Effector CD8-positive, alpha-beta T cell (primary cell): ENCODE results near the gene ZBTB45.
"Not testable (repeated sequence)": the region's sequence is repeated elsewhere in the genome, so short reads cannot be mapped to it uniquely, and the experiment has no call there.

Experiments
- DNase-seq: peaks from one replicate; lab custom pipeline; 2025; lab: John Stamatoyannopoulos, UW

ZBTB45 gene

DNA sequence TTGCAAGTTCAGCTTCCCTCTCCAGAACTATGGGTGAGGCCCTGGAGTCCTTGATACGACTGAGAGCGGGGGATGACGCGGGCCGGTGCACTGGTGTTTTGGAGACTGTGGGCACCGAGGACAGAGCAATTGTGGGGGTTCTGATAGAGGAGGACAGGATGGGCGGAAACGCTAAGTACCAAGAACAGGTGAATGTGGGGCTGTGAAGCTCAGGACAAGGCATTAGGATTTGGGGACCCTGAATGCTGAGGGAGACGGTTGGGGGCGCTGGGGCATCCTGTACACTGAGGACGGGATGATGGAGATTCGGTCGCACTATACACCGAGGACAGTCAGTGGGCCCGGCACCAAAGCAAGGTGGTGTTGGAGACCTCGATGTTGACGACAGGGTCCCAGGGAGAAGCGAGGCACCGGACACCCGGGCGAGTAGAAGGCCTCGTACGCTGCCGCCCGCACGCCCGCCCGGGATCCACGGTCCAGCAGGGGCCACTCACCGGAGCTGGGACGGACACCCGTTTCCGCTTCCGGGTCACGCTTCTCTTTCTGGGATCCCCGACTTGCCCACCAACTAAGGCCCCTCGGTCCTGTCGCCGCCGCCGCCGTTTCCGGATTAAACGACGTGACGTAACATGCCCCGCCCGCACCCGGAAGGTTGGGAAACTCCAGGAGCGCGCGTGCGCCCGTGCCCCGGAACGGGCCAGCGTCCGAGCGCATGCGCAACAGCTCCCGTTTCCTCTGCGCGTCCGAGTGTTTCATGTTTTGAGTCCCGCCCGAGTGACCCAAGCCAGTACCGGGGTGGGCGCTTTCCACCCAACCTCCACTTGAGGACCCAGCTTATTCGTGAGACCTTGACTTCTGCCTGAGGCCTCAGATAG lies 35.1 kb upstream of the ZBTB45 start, which contains the start of gene CHMP2A:
CHMP2A (minus strand) TSS at position 612 of the 875 bp plus-strand sequence. CDS start 893 bp downstream, outside the sequence.
- DNase-seq = no peak

DNA sequence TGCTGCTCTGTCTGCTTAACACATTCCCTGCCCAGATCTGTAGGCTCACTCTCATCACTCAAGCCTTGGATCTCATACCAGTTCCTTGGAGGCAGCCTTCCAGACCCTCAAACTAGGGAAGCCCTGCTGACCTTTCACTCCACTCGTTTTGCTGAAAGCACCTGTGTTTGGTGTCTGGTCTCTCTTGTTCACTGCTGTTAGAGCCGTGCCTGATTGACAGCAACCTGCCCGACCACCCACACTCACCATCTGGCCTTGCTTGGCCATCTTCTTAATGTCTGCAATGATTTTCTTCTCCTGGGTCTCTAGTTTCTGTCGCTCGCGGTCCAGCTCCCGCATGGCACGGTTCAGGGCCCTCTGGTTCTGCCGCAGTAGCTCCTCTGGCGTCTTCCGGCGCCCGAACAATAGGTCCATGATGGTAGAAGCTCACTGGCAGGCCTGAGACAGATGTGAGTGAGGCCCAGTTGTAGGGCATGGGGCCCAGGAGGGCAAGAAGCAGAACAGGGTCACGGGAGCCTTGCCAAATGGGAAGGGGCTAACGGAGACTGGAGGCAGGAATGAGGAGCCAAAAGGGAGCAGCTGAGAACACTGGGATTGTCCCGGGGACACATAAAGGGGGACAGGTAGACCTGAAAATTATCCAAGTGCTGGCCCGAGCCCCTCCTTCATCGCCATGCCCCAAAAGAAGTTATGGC lies 34.3 kb upstream of the ZBTB45 start:
- no peak for DNase-seq

DNA sequence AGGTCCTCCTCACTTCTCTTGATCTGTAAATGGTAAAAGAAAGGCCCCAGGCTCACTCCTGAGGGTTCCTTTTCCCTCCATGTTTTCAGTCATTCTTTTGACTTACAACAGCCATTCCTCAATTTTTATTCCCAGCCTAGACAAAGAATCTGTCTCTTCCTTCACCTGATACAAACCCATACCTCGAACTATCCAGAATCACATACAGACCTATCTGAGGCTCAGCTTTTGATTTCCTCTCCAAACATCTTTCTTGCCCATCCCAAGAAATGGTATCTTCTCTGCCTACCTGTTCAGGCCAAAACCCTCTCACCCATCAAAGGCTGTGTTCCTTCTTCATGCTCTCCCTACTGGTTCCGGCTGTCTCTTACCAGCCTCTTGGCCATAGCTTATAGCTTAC lies 33.0 kb upstream of the ZBTB45 start:
- no peak for DNase-seq

DNA sequence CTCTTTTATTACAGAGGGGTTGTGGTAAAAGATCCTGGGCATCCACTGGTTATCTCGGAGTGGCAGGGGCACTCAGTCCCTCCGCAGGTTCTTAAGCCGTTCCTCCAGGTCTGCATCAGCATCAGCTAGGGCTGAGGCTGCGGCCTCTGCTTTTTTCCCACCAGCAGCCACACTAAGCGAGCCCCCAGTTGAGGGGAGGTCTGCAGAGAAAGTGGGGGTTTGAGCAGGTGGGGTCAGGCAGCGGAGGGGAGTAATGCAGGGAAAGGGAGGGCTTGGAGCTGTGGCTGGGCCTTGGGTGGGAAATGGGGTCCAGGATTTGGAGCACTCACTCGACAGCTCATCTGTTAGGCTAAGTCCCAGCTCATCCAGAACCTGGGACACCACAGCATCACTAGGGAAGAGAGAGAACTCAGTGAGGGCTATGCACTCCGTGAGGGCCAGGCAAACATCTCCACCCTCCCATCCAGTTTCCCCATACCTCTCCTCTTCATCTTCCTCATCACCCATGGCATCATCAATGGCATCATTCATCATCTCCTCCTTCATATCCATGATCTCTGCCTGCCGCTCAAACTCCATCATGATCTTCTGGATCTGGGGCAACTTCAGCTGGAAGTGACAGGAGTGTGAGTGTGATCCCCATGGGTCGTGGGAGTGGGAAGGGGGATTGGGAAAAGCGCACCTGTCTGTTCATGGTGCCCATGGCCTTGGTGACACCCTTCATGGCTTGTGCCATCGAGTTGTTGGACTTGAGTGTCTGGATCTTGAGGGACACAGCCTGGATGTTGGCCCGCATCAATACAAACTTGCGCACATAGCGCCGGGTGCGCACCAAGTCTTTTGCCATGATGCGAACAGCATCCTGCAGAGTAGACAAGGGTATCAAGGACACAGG lies 32.2 kb upstream of the ZBTB45 start:
- no peak for DNase-seq

DNA sequence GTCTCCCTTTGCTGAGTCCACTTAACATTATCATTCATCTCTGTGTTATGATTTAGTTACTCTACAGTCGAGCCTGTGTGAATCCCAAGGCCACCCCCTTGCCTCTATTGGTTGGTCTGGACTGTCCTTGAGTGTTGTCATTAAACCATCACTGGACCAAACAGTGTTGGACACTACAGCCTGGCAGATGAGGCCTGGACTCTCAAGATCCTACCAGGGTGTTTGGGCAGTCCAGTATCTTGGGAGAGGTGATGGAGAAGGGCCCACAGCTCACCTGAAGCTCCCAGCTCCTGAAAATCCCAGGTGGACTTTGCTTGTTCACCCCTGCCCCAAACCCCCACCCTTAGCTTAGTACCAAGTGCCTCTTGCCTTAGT lies 31.5 kb upstream of the ZBTB45 start:
- DNase-seq = no peak

DNA sequence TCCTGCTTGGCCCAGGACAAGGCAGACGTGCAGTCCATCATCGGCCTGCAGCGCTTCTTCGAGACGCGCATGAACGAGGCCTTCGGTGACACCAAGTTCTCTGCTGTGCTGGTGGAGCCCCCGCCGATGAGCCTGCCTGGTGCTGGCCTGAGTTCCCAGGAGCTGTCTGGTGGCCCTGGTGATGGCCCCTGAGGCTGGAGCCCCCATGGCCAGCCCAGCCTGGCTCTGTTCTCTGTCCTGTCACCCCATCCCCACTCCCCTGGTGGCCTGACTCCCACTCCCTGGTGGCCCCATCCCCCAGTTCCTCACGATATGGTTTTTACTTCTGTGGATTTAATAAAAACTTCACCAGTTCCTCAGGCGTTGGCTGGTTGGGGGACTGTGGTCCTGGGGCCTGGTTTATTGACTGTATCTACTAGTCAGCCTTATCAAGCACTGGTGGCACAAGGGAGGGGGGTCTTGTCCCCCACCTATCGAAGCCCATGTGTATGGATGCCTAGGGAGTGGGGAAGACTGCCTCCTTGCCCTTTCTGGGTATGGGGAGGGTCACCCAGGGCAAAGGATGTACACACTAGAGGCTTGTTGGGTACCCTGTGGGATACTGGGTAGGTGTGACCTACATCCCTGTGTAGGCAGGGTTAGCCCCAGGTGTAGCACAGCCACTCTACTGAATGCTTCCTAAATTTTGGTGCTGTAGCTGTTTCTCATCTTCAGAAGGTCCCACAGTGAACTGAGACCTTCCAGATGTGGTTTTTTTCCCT lies 30.9 kb upstream of the ZBTB45 start:
- DNase-seq = no peak

DNA sequence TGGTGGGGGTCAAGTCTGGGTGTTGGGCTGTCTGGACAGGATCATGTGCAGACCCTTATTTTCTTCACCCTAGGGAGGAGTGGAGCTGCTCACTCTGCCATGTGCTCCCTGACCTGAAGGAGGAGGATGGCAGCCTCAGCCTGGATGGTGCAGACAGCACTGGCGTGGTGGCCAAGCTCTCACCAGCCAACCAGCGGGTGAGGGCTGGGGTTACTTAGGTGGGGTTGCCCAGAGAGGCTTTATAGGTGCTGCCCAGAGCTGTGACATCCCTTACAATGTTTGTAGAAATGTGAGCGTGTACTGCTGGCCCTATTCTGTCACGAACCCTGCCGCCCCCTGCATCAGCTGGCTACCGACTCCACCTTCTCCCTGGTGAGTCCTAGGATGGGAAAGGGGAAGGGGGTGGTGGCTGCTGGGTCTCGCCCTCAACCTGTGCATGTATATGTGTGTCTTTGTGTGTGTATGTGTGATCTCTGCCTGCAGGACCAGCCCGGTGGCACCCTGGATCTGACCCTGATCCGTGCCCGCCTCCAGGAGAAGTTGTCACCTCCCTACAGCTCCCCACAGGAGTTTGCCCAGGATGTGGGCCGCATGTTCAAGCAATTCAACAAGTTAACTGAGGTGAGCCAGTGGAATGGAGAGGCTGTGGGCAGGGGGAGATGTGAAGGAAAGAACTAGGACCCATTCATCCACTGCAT lies 30.2 kb upstream of the ZBTB45 start:
- no peak for DNase-seq

DNA sequence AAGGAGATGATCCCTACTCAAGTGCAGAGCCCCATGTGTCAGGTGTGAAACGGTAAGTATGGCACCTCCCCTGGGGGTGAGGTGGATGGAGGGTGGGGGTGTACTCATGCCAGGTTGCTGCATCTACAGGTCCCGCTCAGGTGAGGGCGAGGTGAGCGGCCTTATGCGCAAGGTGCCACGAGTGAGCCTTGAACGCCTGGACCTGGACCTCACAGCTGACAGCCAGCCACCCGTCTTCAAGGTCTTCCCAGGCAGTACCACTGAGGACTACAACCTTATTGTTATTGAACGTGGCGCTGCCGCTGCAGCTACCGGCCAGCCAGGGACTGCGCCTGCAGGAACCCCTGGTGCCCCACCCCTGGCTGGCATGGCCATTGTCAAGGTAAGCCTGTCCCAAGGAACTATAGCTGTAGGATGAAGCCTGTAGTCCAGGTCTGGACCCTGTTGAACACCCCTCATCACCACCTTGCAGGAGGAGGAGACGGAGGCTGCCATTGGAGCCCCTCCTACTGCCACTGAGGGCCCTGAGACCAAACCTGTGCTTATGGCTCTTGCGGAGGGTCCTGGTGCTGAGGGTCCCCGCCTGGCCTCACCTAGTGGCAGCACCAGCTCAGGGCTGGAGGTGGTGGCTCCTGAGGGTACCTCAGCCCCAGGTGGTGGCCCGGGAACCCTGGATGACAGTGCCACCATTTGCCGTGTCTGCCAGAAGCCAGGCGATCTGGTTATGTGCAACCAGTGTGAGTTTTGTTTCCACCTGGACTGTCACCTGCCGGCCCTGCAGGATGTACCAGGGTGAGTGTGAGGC lies 29.5 kb upstream of the ZBTB45 start:
- DNase-seq = no peak

DNA sequence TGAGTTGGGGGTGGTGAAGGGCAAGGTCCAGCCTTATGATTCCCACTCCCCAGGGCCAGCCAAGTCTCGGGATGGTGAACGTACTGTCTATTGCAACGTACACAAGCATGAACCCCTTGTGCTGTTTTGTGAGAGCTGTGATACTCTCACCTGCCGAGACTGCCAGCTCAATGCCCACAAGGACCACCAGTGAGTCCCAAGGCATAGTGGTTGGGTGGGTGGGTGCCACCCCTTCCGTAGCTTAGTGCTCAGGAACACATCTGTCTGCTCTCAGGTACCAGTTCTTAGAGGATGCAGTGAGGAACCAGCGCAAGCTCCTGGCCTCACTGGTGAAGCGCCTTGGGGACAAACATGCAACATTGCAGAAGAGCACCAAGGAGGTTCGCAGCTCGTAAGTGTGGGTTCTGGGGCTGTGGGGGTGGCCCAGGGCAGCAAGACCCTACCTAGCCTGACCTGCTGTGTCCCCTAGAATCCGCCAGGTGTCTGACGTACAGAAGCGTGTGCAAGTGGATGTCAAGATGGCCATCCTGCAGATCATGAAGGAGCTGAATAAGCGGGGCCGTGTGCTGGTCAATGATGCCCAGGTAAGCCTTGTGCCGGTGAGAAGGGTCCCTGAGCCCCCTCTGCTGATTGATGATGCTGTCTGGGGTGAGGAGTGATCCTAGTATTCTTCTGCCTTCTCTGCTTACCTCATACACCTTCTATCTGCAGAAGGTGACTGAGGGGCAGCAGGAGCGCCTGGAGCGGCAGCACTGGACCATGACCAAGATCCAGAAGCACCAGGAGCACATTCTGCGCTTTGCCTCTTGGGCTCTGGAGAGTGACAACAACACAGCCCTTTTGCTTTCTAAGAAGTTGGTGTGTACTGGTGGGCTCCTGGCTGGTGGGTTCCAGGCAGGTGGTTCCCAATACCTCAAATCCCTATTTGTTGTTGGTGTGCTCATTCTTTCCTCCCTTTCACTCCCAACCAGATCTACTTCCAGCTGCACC lies 28.0 kb upstream of the ZBTB45 start:
- DNase-seq = no peak

DNA sequence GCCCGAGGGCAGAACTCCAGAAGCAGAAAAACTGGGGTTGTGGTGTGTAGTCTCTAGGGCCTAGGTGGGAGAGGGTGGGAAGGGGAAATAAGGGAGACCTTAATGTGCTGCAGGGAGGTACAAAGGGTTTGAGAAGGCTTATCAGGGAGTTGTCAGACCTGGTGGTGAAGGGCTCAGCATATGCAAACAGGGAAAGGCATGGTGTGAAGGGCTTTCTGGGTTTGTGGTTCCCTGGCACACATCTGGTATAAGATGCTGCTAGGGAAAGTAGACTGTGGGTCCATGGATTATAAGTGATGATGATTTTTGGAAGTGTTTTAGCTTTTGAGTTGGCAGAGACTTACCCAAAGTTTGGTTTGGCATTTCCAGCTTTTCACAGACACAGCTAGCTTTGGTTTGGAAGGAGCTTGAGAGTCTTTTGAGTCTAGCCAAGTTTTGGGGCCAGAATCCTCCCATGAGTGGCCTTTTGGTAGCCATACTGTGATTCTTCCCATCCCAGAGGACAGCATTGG lies 26.5 kb upstream of the ZBTB45 start:
- DNase-seq = no peak

DNA sequence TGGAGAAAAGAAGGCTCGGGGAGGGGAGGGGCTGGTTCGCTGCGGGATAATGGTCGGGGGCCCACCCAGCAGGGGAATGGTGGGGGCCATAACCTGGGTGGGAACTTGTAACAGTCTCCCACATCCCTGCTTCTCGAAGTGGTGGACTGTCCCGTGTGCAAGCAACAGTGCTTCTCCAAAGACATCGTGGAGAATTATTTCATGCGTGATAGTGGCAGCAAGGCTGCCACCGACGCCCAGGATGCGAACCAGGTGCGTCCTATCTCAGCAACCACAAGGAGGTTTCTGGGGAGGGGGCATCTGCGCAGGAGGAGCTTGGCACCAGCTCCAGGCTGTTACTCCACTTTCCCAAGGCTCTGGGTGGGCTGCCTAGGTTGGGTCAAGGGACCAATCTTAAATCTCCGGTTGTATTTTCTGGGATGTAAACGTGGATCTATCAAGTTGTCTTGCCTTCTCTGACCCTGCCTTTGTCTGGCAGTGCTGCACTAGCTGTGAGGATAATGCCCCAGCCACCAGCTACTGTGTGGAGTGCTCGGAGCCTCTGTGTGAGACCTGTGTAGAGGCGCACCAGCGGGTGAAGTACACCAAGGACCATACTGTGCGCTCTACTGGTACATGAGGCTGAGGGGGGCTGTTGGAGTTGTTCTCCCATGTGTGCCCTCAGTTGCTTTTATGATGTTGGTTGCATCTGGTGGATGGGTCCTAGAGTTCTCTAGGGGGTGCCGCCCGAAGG lies 25.8 kb upstream of the ZBTB45 start:
- no peak for DNase-seq

DNA sequence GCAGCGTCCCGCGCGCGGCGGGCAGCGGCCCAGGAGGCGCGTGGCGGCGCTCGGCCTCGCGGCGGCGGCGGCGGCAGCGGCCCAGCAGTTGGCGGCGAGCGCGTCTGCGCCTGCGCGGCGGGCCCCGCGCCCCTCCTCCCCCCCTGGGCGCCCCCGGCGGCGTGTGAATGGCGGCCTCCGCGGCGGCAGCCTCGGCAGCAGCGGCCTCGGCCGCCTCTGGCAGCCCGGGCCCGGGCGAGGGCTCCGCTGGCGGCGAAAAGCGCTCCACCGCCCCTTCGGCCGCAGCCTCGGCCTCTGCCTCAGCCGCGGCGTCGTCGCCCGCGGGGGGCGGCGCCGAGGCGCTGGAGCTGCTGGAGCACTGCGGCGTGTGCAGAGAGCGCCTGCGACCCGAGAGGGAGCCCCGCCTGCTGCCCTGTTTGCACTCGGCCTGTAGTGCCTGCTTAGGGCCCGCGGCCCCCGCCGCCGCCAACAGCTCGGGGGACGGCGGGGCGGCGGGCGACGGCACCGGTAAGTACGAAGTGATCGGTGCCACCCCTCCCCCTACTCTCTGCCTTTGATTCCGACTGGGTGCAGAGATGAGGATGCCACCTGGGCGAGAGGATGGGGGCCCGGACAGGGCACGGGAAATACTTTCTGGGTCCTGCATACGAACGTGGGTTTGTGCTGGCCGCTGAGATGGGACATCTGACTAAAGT lies 25.1 kb upstream of the ZBTB45 start:
- no peak for DNase-seq

DNA sequence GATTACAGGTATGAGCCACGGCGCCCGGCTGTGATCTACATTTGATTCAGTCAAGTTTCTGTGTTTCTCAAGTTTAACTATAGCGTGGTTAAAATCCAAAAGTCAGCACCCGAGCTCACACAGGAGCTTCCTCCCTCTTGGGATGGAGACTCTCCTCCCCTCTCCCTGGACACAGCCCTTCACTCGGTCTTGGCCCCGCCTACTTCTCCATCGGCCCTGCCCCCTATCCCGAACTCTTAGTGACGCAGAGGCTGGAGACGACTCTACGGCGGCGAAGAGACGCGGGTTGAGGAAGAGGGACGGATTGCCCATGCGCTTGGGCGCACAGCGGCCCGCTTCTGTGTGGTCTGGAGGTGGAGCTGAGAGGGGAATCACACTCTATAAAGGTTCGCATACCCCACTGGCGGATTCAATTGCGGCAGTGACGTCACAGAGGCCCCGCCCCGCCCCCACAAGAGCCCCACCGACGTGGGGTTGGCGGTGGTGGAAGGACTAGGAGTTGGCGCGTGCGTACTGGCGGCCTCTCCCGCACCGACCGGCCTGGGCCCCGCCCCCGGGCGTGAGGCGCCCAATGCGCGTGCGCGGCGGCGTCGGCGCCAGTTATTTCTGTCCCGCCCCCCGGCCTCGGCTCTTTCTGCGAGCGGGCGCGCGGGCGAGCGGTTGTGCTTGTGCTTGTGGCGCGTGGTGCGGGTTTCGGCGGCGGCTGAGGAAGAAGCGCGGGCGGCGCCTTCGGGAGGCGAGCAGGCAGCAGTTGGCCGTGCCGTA lies 24.4 kb upstream of the ZBTB45 start, which contains the start of gene TRIM28:
TRIM28 (plus strand) TSS at position 239 of the 765 bp plus-strand sequence. CDS start 694 bp downstream, outside the sequence.
- no peak for DNase-seq

DNA sequence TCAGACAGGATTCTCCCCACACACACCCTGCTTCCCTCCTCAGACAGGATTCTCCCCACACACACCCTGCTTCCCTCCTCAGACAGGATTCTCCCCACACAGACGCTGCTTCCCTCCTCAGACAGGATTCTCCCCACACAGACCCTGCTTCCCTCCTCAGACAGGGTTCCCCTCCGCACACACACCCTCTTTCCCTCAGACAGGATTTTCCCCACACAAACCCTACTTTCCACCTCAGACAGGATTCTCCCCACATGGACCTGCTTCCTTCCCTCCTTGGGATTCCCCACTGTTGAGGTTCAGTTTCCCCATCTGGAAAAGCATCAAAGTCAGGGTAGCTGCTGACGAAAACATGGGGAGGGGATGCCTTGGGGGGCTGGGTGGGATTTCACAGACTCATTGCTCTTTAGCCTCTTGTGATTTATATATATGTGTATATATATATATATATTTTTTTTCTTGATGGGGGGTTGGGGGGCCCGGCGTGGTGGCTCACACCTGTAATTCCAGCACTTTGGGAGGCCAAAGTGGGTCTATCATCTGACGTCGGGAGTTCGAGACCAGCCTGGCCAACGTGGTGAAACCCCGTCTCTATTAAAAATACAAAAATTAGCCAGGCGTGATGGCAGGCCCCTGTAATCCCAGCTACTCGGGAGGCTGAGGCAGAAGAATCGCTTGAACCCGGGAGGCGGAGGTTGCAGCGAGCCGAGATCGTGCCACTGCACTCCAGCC lies 23.2 kb upstream of the ZBTB45 start:
- DNase-seq = not testable (repeated sequence)

DNA sequence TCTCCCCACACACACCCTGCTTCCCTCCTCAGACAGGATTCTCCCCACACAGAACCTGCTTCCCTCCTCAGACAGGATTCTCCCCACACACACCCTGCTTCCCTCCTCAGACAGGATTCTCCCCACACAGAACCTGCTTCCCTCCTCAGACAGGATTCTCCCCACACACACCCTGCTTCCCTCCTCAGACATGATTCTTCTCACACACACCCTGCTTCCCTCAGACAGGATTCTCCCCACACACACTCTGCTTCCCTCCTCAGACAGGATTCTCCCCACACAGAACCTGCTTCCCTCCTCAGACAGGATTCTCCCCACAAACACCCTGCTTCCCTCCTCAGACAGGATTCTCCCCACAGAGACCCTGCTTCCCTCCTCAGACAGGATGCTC lies 19.6 kb upstream of the ZBTB45 start:
- not testable (repeated sequence) for DNase-seq
